ENCODE measurements around the gene NFIA. TPM values are rescaled to one million over a fixed set of nuclear protein-coding genes. Genes with fewer than 3 reads are reported as not detected.
A peak's percentile ranks its signal among the peaks of the same experiment; 100 is the strongest.

NFIA gene
- polyA plus RNA-seq, 1 donor (not counting 4 experiments of a cell fraction or from before 2014, with no cell fraction given): 14.7 TPM

- H3K9me1 ChIP-seq (ENCODE audit: control insufficient read depth, extremely low read depth, insufficient read depth, low read length): no peaks in the 10 kb centered on the region
- H3K27me3 ChIP-seq (ENCODE audit: control insufficient read depth, extremely low read depth, insufficient read depth, low read length): no peaks in the 10 kb centered on the region
- peak overlapping the region; percentile 75 for H3K9ac ChIP-seq (ENCODE audit: control insufficient read depth, extremely low read depth, insufficient read depth, low read length)
- H3K27ac ChIP-seq (ENCODE audit: control insufficient read depth, insufficient read depth, low read length): peak overlapping the region; percentile 80
- no peak for FAIRE-seq
- H4K20me1 ChIP-seq (ENCODE audit: control insufficient read depth, extremely low read depth, insufficient read depth, low read length): no peaks in the 10 kb centered on the region
- dilution Hi-C loops (cut with MboI; ENCODE audit: extremely low pct_ligation_motif_present, low sequenced_read_pairs): no loop called here
- DNase-seq (ENCODE audit: low read depth, low spot score): no peak
- peaks cover 32% of the 10 kb centered on the region for H3K4me1 ChIP-seq (ENCODE audit: control insufficient read depth, extremely low read depth, insufficient read depth, low read length)
- TF ChIP-seq CTCF (optimal IDR thresholded peaks at IDR 0.05 in 1 of 3, IDR thresholded peaks at IDR 0.05 in 1 of 3, conservative IDR thresholded peaks at IDR 0.05 in 1 of 3; ENCODE audit: extremely low read depth in 1 of 3, insufficient read depth in 2 of 3, low read length in 3 of 3): no peak
- no peak for TF ChIP-seq EZH2 (IDR thresholded peaks at IDR 0.05; ENCODE audit: low read length)
- H3K4me2 ChIP-seq (ENCODE audit: control insufficient read depth, extremely low read depth, insufficient read depth, low read depth, low read length): peak overlapping the region; percentile 97
- no peak overlapping the region for H2AFZ ChIP-seq (ENCODE audit: control insufficient read depth, low read length)
- H3K79me2 ChIP-seq (ENCODE audit: control insufficient read depth, insufficient read depth, low read length): peaks cover 8% of the 10 kb centered on the region
- H3K4me3 ChIP-seq (ENCODE audit: control insufficient read depth in 2 of 3, extremely low read depth in 1 of 3, insufficient read depth in 2 of 3, low read depth in 1 of 3, low read length in 3 of 3): peak overlapping the region in 2 of 3 experiments; percentile 63 to 66
- no peaks in the 10 kb centered on the region for H3K36me3 ChIP-seq (ENCODE audit: control insufficient read depth in 2 of 2, extremely low read depth in 1 of 2, insufficient read depth in 2 of 2, low read length in 2 of 2)
- no peaks in the 10 kb centered on the region for H3K9me3 ChIP-seq (ENCODE audit: control insufficient read depth, low read depth, low read length)
Measured at GRCh38 chr1:61253912-61254633, 171.7 kb downstream of the NFIA start.

GRCh38 chr1:61254634-61255357, 172.4 kb downstream of the NFIA start:
- peak overlapping the region; percentile 97 for H3K4me2 ChIP-seq (ENCODE audit: control insufficient read depth, extremely low read depth, insufficient read depth, low read depth, low read length)
- H3K4me1 ChIP-seq (ENCODE audit: control insufficient read depth, extremely low read depth, insufficient read depth, low read length): peaks cover 35% of the 10 kb centered on the region
- no peaks in the 10 kb centered on the region for H4K20me1 ChIP-seq (ENCODE audit: control insufficient read depth, extremely low read depth, insufficient read depth, low read length)
- H2AFZ ChIP-seq (ENCODE audit: control insufficient read depth, low read length): peak overlapping the region; percentile 32
- no peaks in the 10 kb centered on the region for H3K36me3 ChIP-seq (ENCODE audit: control insufficient read depth in 2 of 2, extremely low read depth in 1 of 2, insufficient read depth in 2 of 2, low read length in 2 of 2)
- no peaks in the 10 kb centered on the region for H3K27me3 ChIP-seq (ENCODE audit: control insufficient read depth, extremely low read depth, insufficient read depth, low read length)
- H3K9me1 ChIP-seq (ENCODE audit: control insufficient read depth, extremely low read depth, insufficient read depth, low read length): no peaks in the 10 kb centered on the region
- no peak for DNase-seq (ENCODE audit: low read depth, low spot score)
- dilution Hi-C loops (cut with MboI; ENCODE audit: extremely low pct_ligation_motif_present, low sequenced_read_pairs): no loop called here
- H3K9ac ChIP-seq (ENCODE audit: control insufficient read depth, extremely low read depth, insufficient read depth, low read length): peak overlapping the region; percentile 75
- H3K27ac ChIP-seq (ENCODE audit: control insufficient read depth, insufficient read depth, low read length): peak overlapping the region; percentile 80
- no peak for TF ChIP-seq CTCF (optimal IDR thresholded peaks at IDR 0.05 in 1 of 3, IDR thresholded peaks at IDR 0.05 in 1 of 3, conservative IDR thresholded peaks at IDR 0.05 in 1 of 3; ENCODE audit: extremely low read depth in 1 of 3, insufficient read depth in 2 of 3, low read length in 3 of 3)
- no peak for TF ChIP-seq EZH2 (IDR thresholded peaks at IDR 0.05; ENCODE audit: low read length)
- FAIRE-seq: peak; percentile 26
- H3K79me2 ChIP-seq (ENCODE audit: control insufficient read depth, insufficient read depth, low read length): peaks cover 8% of the 10 kb centered on the region
- peak overlapping the region; percentile 25 to 66 (median 63) for H3K4me3 ChIP-seq (ENCODE audit: control insufficient read depth in 2 of 3, extremely low read depth in 1 of 3, insufficient read depth in 2 of 3, low read depth in 1 of 3, low read length in 3 of 3)
- H3K9me3 ChIP-seq (ENCODE audit: control insufficient read depth, low read depth, low read length): no peaks in the 10 kb centered on the region
